GM21367 (cell line): ENCODE measurements around the gene EEF2K.
"Not testable (repeated sequence)": the region's sequence is repeated elsewhere in the genome, so short reads cannot be mapped to it uniquely, and the experiment has no call there.

Experiments
- ATAC-seq: cut with Tn5 transposase; IDR thresholded peaks from one replicate; pipeline ENCODE4 v1.9.1; 2021; ENCODE audit not compliant: unreplicated experiment

Gene EEF2K

GRCh38 chr16:22207715-22208360 lies 1.8 kb downstream of the EEF2K start:
- no peak for ATAC-seq

GRCh38 chr16:22210285-22210684 lies 4.2 kb downstream of the EEF2K start:
- no peak for ATAC-seq

- ATAC-seq, result no peak
Observed at GRCh38 chr16:22210854-22211253, 4.8 kb downstream of the EEF2K start.

GRCh38 chr16:22213236-22213635 lies 7.2 kb downstream of the EEF2K start:
- no peak for ATAC-seq

GRCh38 chr16:22213801-22214200 lies 7.7 kb downstream of the EEF2K start:
- no peak for ATAC-seq

- no peak for ATAC-seq
Observed at GRCh38 chr16:22214402-22214801, 8.3 kb downstream of the EEF2K start.

- ATAC-seq, result no peak
Observed at GRCh38 chr16:22214889-22215288, 8.8 kb downstream of the EEF2K start.

GRCh38 chr16:22216191-22216831 lies 10.2 kb downstream of the EEF2K start:
- no peak for ATAC-seq

GRCh38 chr16:22216832-22217225 lies 10.8 kb downstream of the EEF2K start:
- not testable (repeated sequence) for ATAC-seq

- no peak for ATAC-seq
Observed at GRCh38 chr16:22217890-22218730, 12.0 kb downstream of the EEF2K start.

- no peak for ATAC-seq
Observed at GRCh38 chr16:22219389-22220068, 13.5 kb downstream of the EEF2K start.

- no peak for ATAC-seq
Observed at GRCh38 chr16:22220069-22220440, 14.0 kb downstream of the EEF2K start.

- no peak for ATAC-seq
Observed at GRCh38 chr16:22220714-22221113, 14.6 kb downstream of the EEF2K start.

GRCh38 chr16:22222006-22222405 lies 15.9 kb downstream of the EEF2K start:
- no peak for ATAC-seq

GRCh38 chr16:22222998-22223397 lies 16.9 kb downstream of the EEF2K start:
- ATAC-seq, result no peak

- ATAC-seq, result no peak
Observed at GRCh38 chr16:22225060-22225459, 19.0 kb downstream of the EEF2K start.

- ATAC-seq, result no peak
Observed at GRCh38 chr16:22229889-22230288, 23.8 kb downstream of the EEF2K start.

GRCh38 chr16:22232277-22233036 lies 26.4 kb downstream of the EEF2K start:
- ATAC-seq, result no peak

GRCh38 chr16:22233037-22233372 lies 26.9 kb downstream of the EEF2K start:
- no peak for ATAC-seq

- ATAC-seq, result no peak
Observed at GRCh38 chr16:22235839-22236745, 30.0 kb downstream of the EEF2K start.
